Measurements from ENCODE around the gene CDC7.

DNA sequence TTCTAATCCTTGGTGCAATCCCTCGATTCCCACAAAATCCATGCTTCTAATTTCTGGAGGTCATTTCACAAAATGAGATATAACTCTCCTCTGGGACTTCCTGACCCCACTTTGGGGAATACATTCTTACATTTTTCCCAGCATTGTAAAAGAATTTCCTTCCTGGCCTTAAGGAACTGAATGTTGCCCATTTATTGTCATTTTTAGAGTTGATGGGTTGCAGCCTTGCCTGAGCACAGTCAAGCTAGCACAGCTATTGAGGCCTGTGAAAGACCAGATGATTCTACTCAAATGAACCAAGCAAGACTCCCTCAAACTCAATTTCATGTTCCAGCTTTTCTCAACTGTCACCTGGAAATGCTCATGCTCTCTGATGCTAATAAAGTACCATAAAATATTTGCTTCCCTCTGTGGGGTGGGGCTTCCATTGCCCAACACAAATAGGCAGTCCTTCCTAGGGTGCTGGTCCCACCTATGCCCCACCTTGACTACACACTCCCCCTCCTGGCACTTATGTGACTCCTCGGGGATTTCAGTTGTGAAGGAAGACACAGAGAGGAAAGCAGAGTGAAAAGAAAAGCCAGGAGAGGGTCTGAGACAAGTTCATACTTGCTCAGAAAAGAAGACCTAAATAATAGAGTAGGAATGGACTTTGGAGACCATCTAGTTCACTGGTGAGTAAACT is 24.0 kb upstream of the CDC7 start:
- no peak for TF ChIP-seq EZH2 (IDR thresholded peaks at IDR 0.05)
- TF ChIP-seq, protein P1, sequence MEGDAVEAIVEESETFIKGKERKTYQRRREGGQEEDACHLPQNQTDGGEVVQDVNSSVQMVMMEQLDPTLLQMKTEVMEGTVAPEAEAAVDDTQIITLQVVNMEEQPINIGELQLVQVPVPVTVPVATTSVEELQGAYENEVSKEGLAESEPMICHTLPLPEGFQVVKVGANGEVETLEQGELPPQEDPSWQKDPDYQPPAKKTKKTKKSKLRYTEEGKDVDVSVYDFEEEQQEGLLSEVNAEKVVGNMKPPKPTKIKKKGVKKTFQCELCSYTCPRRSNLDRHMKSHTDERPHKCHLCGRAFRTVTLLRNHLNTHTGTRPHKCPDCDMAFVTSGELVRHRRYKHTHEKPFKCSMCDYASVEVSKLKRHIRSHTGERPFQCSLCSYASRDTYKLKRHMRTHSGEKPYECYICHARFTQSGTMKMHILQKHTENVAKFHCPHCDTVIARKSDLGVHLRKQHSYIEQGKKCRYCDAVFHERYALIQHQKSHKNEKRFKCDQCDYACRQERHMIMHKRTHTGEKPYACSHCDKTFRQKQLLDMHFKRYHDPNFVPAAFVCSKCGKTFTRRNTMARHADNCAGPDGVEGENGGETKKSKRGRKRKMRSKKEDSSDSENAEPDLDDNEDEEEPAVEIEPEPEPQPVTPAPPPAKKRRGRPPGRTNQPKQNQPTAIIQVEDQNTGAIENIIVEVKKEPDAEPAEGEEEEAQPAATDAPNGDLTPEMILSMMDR (IDR thresholded peaks at IDR 0.05) = no peak

Data from neural progenitor cell (in vitro differentiated cells).